GM18858 (cell line): ENCODE data around the gene ASCC1.

Experiments used
- ATAC-seq: cut with Tn5 transposase; IDR thresholded peaks from one replicate; pipeline ENCODE4 v1.9.1; 2021; ENCODE audit not compliant: unreplicated experiment

The ASCC1 gene

GRCh38 chr10:72056113-72056512 is 160.0 kb downstream of the ASCC1 start:
- ATAC-seq: no peak

- ATAC-seq: no peak
Measured at GRCh38 chr10:72053690-72054089, 162.4 kb downstream of the ASCC1 start.

- ATAC-seq: no peak
Measured at GRCh38 chr10:72050873-72051272, 165.2 kb downstream of the ASCC1 start.

GRCh38 chr10:72049969-72050781 is 165.9 kb downstream of the ASCC1 start:
- ATAC-seq: no peak

- ATAC-seq: no peak
Measured at GRCh38 chr10:72049472-72049871, 166.6 kb downstream of the ASCC1 start.

- ATAC-seq: peak; percentile 37
Measured at GRCh38 chr10:72048450-72049124, 167.5 kb downstream of the ASCC1 start.
